Measurements from ENCODE around the gene STARD13. TPM values are rescaled to one million over a fixed set of nuclear protein-coding genes. Genes with fewer than 3 reads are reported as not detected.
A peak's percentile ranks its signal among the peaks of the same experiment; 100 is the strongest.

The STARD13 gene
- total and polyA plus RNA-seq, 4 donors = 2.7 to 15.3 (median 5.7) TPM

GRCh38 chr13:33228648-33229445 is 56.7 kb downstream of the STARD13 start:
- peak overlapping the region in 1 of 2 donors; percentile 75 for H3K9ac ChIP-seq (ENCODE audit: low read depth in 1 of 2, low read length in 2 of 2)
- H3K27ac ChIP-seq (ENCODE audit: low read depth in 1 of 2, low read length in 2 of 2) = peak overlapping the region; percentile 23 to 72

GRCh38 chr13:33227927-33228647 is 57.5 kb downstream of the STARD13 start:
- TF ChIP-seq FOXA2 (IDR thresholded peaks at IDR 0.05) = no peak
- TF ChIP-seq RXRA (IDR thresholded peaks at IDR 0.05) = peak in 1 of 2 donors; percentile 16
- Histone ChIP-seq H3K9me3 (ENCODE audit: control insufficient read depth in 4 of 4, low read length in 3 of 4) (no peaks in the 10 kb centered on the region), H3K9ac (ENCODE audit: low read depth in 1 of 2, low read length in 2 of 2) (peak overlapping the region in 1 of 2 donors; percentile 75), H3K27ac (ENCODE audit: low read depth in 1 of 2, low read length in 2 of 2) (peak overlapping the region; percentile 23 to 72), H3K4me1 (ENCODE audit: control insufficient read depth in 4 of 4, insufficient read depth in 4 of 4, low read length in 3 of 4) (peaks cover 1 to 31% (median 12%) of the 10 kb centered on the region in 4 donors), H3K36me3 (ENCODE audit: control insufficient read depth in 4 of 4, insufficient read depth in 3 of 4, low read depth in 1 of 4, low read length in 3 of 4) (no peaks in the 10 kb centered on the region), H3K4me3 (ENCODE audit: low read depth in 1 of 3, low read length in 3 of 3) (peak overlapping the region in 2 of 3 donors; percentile 16 to 25), H3K27me3 (ENCODE audit: control insufficient read depth in 4 of 4, insufficient read depth in 4 of 4, low read length in 3 of 4) (no peaks in the 10 kb centered on the region)
- DNase-seq (ENCODE audit: low spot score) = no peak
- 46% methylated on average over 7 of the region's 7 CpGs for WGBS

More at GRCh38 chr13:33228648-33229445, 56.7 kb downstream of the STARD13 start:
- Histone ChIP-seq H3K9me3 (ENCODE audit: control insufficient read depth in 4 of 4, low read length in 3 of 4) (no peaks in the 10 kb centered on the region), H3K36me3 (ENCODE audit: control insufficient read depth in 4 of 4, insufficient read depth in 3 of 4, low read depth in 1 of 4, low read length in 3 of 4) (no peaks in the 10 kb centered on the region), H3K4me3 (ENCODE audit: low read depth in 1 of 3, low read length in 3 of 3) (no peak overlapping the region), H3K27me3 (ENCODE audit: control insufficient read depth in 4 of 4, insufficient read depth in 4 of 4, low read length in 3 of 4) (no peaks in the 10 kb centered on the region), H3K4me1 (ENCODE audit: control insufficient read depth in 4 of 4, insufficient read depth in 4 of 4, low read length in 3 of 4) (peaks cover 3 to 39% (median 14%) of the 10 kb centered on the region in 4 donors)
- WGBS = 44% methylated on average over 12 of the region's 12 CpGs
- DNase-seq (ENCODE audit: low spot score) = no peak
- TF ChIP-seq YY1 (IDR thresholded peaks at IDR 0.05) = peak; percentile 66
- peak; percentile 2 to 32 for TF ChIP-seq HNF4A (conservative IDR thresholded peaks at IDR 0.05)
- peak; percentile 91 for TF ChIP-seq CTCF (IDR thresholded peaks at IDR 0.05; ENCODE audit: low read depth, low read length, missing input control)
- TF ChIP-seq JUND (IDR thresholded peaks at IDR 0.05) = no peak
- peak in 1 of 2 donors; percentile 21 for TF ChIP-seq RXRA (IDR thresholded peaks at IDR 0.05)
- TF ChIP-seq RAD21 (IDR thresholded peaks at IDR 0.05) = peak; percentile 97 to 98

- no peaks in the 10 kb centered on the region for H3K36me3 ChIP-seq (ENCODE audit: control insufficient read depth in 4 of 4, insufficient read depth in 3 of 4, low read depth in 1 of 4, low read length in 3 of 4)
- no peaks in the 10 kb centered on the region for H3K9me3 ChIP-seq (ENCODE audit: control insufficient read depth in 4 of 4, low read length in 3 of 4)
- 50% methylated on average over 3 of the region's 3 CpGs for WGBS
- H3K4me1 ChIP-seq (ENCODE audit: control insufficient read depth in 4 of 4, insufficient read depth in 4 of 4, low read length in 3 of 4) = peaks cover 1 to 26% (median 12%) of the 10 kb centered on the region in 4 donors
- no peak overlapping the region for H3K27ac ChIP-seq (ENCODE audit: low read depth in 1 of 2, low read length in 2 of 2)
- no peak for DNase-seq (ENCODE audit: low spot score)
- H3K27me3 ChIP-seq (ENCODE audit: control insufficient read depth in 4 of 4, insufficient read depth in 4 of 4, low read length in 3 of 4) = no peaks in the 10 kb centered on the region
- H3K9ac ChIP-seq (ENCODE audit: low read depth in 1 of 2, low read length in 2 of 2) = no peak overlapping the region
- H3K4me3 ChIP-seq (ENCODE audit: low read depth in 1 of 3, low read length in 3 of 3) = no peak overlapping the region
- TF ChIP-seq REST (IDR thresholded peaks at IDR 0.05) (peak; percentile 91), RAD21 (IDR thresholded peaks at IDR 0.05) (no peak)
Measured at GRCh38 chr13:33224686-33225085, 60.9 kb downstream of the STARD13 start.

All from liver (tissue), 9 donors.